GM23338 (cell line): ENCODE data around the gene TRIM38. TPM values are rescaled to one million over a fixed set of nuclear protein-coding genes. Genes with fewer than 3 reads are reported as not detected.

Experiments used
- ATAC-seq: fragments of 200-7000 bp; cut with Tn5 transposase; 3 replicates; pipeline ENCODE4 v1.9.1; 2020
- DNase-seq: peaks from one replicate; pipeline ENCODE4 v3.0.0-alpha.2; 2015; ENCODE audit warnings: low spot score
- H2AFZ ChIP-seq: fragments of 200-600 bp; sonication (generic); 2 replicates; pipeline ENCODE4 v1.8.0; 2016; ENCODE audit warnings: antibody characterized with exemption, mild to moderate bottlenecking, moderate library complexity
- H3F3A ChIP-seq: fragments of 200-600 bp; sonication (generic); replicated peaks from 2 replicates; pipeline ENCODE4 v1.8.0; 2017; ENCODE audit warnings: antibody characterized with exemption, mixed run types, low read depth
- H3K27ac ChIP-seq: fragments of 200-600 bp; sonication (generic); 2 replicates; pipeline ENCODE4 v1.6.1; 2016; ENCODE audit warnings: low read depth
- H3K27me3 ChIP-seq: fragments of 200-600 bp; sonication (generic); 2 replicates; pipeline ENCODE4 v1.8.0; 2016; ENCODE audit warnings: mild to moderate bottlenecking, mixed run types, moderate library complexity; ENCODE audit not compliant: insufficient read depth
- H3K36me3 ChIP-seq: fragments of 200-600 bp; sonication (generic); 2 replicates; pipeline ENCODE4 v1.8.0; 2016; ENCODE audit warnings: mild to moderate bottlenecking; ENCODE audit not compliant: insufficient read depth
- H3K4me1 ChIP-seq: fragments of 200-600 bp; sonication (generic); 2 replicates; pipeline ENCODE4 v1.8.0; 2016; ENCODE audit warnings: mild to moderate bottlenecking, moderate library complexity; ENCODE audit not compliant: insufficient read depth
- H3K4me2 ChIP-seq: fragments of 200-600 bp; sonication (generic); 2 replicates; pipeline ENCODE4 v1.7.1; 2017; ENCODE audit warnings: mixed run types
- H3K4me3 ChIP-seq: fragments of 200-600 bp; sonication (generic); 2 replicates; pipeline ENCODE4 v1.6.1; 2016; ENCODE audit warnings: mixed run types
- H3K79me2 ChIP-seq: fragments of 200-600 bp; sonication (generic); replicated peaks from 2 replicates; pipeline ENCODE4 v1.8.0; 2017; ENCODE audit warnings: mild to moderate bottlenecking; ENCODE audit not compliant: insufficient read depth
- H3K9me2 ChIP-seq: fragments of 200-600 bp; sonication (generic); 2 replicates; pipeline ENCODE4 v1.8.0; 2017; ENCODE audit not compliant: insufficient read depth
- H4K20me1 ChIP-seq: fragments of 200-600 bp; sonication (generic); replicated peaks from 2 replicates; pipeline ENCODE4 v1.8.0; 2017; ENCODE audit warnings: mild to moderate bottlenecking; ENCODE audit not compliant: insufficient read depth
- H3K27ac Mint-ChIP-seq: 2 replicates; pipeline ENCODE4 v1.8.0; 2020; ENCODE audit warnings: inconsistent platforms, mild to moderate bottlenecking, moderate library complexity, mixed read lengths
- H3K27me3 Mint-ChIP-seq: 3 replicates; pipeline ENCODE4 v1.8.0; 2022; ENCODE audit warnings: low read depth, mild to moderate bottlenecking, moderate library complexity, mixed read lengths, inconsistent platforms; ENCODE audit not compliant: insufficient read depth, poor library complexity
- H3K36me3 Mint-ChIP-seq: 3 replicates; pipeline ENCODE4 v1.8.0; 2021; ENCODE audit warnings: low read depth, mild to moderate bottlenecking, inconsistent platforms, moderate library complexity, mixed read lengths
- H3K4me1 Mint-ChIP-seq: 3 replicates; pipeline ENCODE4 v1.8.0; 2020; ENCODE audit warnings: mild to moderate bottlenecking, inconsistent platforms, mixed read lengths
- H3K4me3 Mint-ChIP-seq: 3 replicates; pipeline ENCODE4 v1.8.0; 2021; ENCODE audit warnings: moderate library complexity, mild to moderate bottlenecking, inconsistent platforms, mixed read lengths
- H3K9me3 Mint-ChIP-seq: 3 replicates; pipeline ENCODE4 v1.8.0; 2020; ENCODE audit warnings: moderate library complexity, mild to moderate bottlenecking, inconsistent platforms, mixed read lengths
- CREB1 ChIP-seq: fragments of 250-450 bp; sonication (Bioruptor Pico); IDR thresholded peaks from 2 replicates; pipeline ENCODE4 v1.5.0; 2020; ENCODE audit warnings: low read depth, mild to moderate bottlenecking, moderate library complexity
- CTCF ChIP-seq, 2 experiments: fragments of 200-600 bp in 1 of 2; sonication (generic) in 1 of 2; conservative IDR thresholded peaks; 2 replicates each; pipeline versions ENCODE4 v1.5.1 to v1.6.1; 2016 to 2017; ENCODE audit warnings: antibody characterized with exemption in 2 of 2, low read depth in 2 of 2, mild to moderate bottlenecking in 2 of 2, moderate library complexity in 1 of 2
- ETS1 ChIP-seq: IDR thresholded peaks from 2 replicates; pipeline ENCODE4 v1.6.1; 2016; ENCODE audit warnings: antibody characterized with exemption
- EZH2 ChIP-seq: fragments of 200-600 bp; sonication (generic); IDR thresholded peaks from one replicate; pipeline ENCODE4 v1.8.0; 2017; ENCODE audit warnings: antibody characterized with exemption, mild to moderate bottlenecking, low read depth; ENCODE audit not compliant: unreplicated experiment
- EZH2phosphoT487 ChIP-seq: fragments of 200-600 bp; sonication (generic); IDR thresholded peaks from one replicate; pipeline ENCODE4 v1.8.1; 2018; ENCODE audit warnings: antibody characterized with exemption; ENCODE audit not compliant: unreplicated experiment
- JUNB ChIP-seq: IDR thresholded peaks from one replicate; pipeline ENCODE4 v1.6.1; 2016; ENCODE audit warnings: antibody characterized with exemption; ENCODE audit not compliant: unreplicated experiment
- NANOG ChIP-seq: IDR thresholded peaks from 2 replicates; pipeline ENCODE4 v1.6.1; 2016; ENCODE audit warnings: antibody characterized with exemption, borderline replicate concordance
- POLR2AphosphoS5 ChIP-seq: IDR thresholded peaks from 2 replicates; pipeline ENCODE4 v1.6.1; 2016; ENCODE audit warnings: antibody characterized with exemption, low read depth
- REST ChIP-seq: IDR thresholded peaks from one replicate; pipeline ENCODE4 v1.6.1; 2018; ENCODE audit warnings: antibody characterized with exemption; ENCODE audit not compliant: unreplicated experiment
- STAT1 ChIP-seq: IDR thresholded peaks from one replicate; pipeline ENCODE4 v1.6.1; 2016; ENCODE audit warnings: antibody characterized with exemption; ENCODE audit not compliant: unreplicated experiment
- ZNF114 ChIP-seq: fragments of 250-450 bp; sonication (Bioruptor Pico); IDR thresholded peaks from 2 replicates; pipeline ENCODE4 v1.5.0; 2020; ENCODE audit warnings: mild to moderate bottlenecking, moderate library complexity
- ZNF331 ChIP-seq: fragments of 250-450 bp; sonication (Bioruptor Pico); IDR thresholded peaks from 2 replicates; pipeline ENCODE4 v1.5.0; 2020; ENCODE audit warnings: low read depth, mild to moderate bottlenecking, moderate library complexity
- ZNF462 ChIP-seq: fragments of 250-450 bp; sonication (Bioruptor Pico); IDR thresholded peaks from 2 replicates; pipeline ENCODE4 v1.5.0; 2020; ENCODE audit warnings: mild to moderate bottlenecking, moderate library complexity
- polyA plus RNA-seq: library from polyadenylated mRNA; unstranded; fragments of >200 nt; fragmentation: Nextera tagmentation; extraction: Ambion mirVana; gene quantifications from 2 replicates; pipeline ENCODE4 v1.2.1, GENCODE V29; 2016
- total RNA-seq: library from RNA; depleted of rRNA; stranded (reverse); fragments of >200 nt; shearing (Covaris generic); gene quantifications from 2 replicates; pipeline ENCODE4 v1.2.3, GENCODE V29; 2014

Gene TRIM38
- total and polyA plus RNA-seq, 2 experiments from 2014 or later: 0.66 to 0.82 TPM

- TF ChIP-seq CTCF (conservative IDR thresholded peaks at IDR 0.05; ENCODE audit: low read depth in 2 of 2) (peak; percentile 54 to 62), ETS1 (no peak), EZH2 (no peak), CREB1 (peak; percentile 64), ZNF331 (CRISPR knock-in tag) (no peak), ZNF462 (CRISPR knock-in tag) (no peak), EZH2phosphoT487 (no peak), NANOG (no peak), JUNB (no peak), STAT1 (no peak), ZNF114 (CRISPR knock-in tag) (peak; percentile 93; the same call in 1 of the 2 replicates), POLR2AphosphoS5 (peak; percentile 41; the same call in 1 of the 2 replicates), REST (no peak)
- peak; percentile 72 for DNase-seq
- H3K4me2 ChIP-seq: no peak overlapping the region
Measured at GRCh38 chr6:26017632-26017966, 55.0 kb downstream of the TRIM38 start.

More at GRCh38 chr6:26017632-26017966, 55.0 kb downstream of the TRIM38 start:
- H3K4me3 ChIP-seq: no peak overlapping the region
- H3K36me3 Mint-ChIP-seq: no peaks in the 10 kb centered on the region; the same call in 2 of the 3 replicates
- no peaks in the 10 kb centered on the region for H3K27me3 ChIP-seq
- H2AFZ ChIP-seq: no peak overlapping the region
- peak overlapping the region; percentile 68; the same call in 1 of the 2 replicates for H3K27ac ChIP-seq
- no peaks in the 10 kb centered on the region for H3K9me2 ChIP-seq
- no peaks in the 10 kb centered on the region for H3K79me2 ChIP-seq
- H3K4me3 Mint-ChIP-seq: peak overlapping the region; percentile 76
- H3K27me3 Mint-ChIP-seq: peaks cover 26% of the 10 kb centered on the region
- peaks cover 33% of the 10 kb centered on the region for H3K4me1 ChIP-seq
- no peaks in the 10 kb centered on the region for H4K20me1 ChIP-seq
- peak overlapping the region; percentile 98 for H3K27ac Mint-ChIP-seq
- H3F3A ChIP-seq: 0 out of 2 replicates have a peak, but pooled peaks cover 7% of the 10 kb centered on the region
- H3K4me1 Mint-ChIP-seq: peaks cover 31% of the 10 kb centered on the region
- H3K36me3 ChIP-seq: no peaks in the 10 kb centered on the region
- no peaks in the 10 kb centered on the region; the same call in 2 of the 3 replicates for H3K9me3 Mint-ChIP-seq
- peak; percentile 37 for ATAC-seq
